Stimulated activated CD4-positive, alpha-beta T cell treated with anti-CD3 and anti-CD28 coated beads, TNF-alpha, amount 100 ng/mL, for 24 hours (primary cell): ENCODE results near the gene DAPK2.
"Not testable (repeated sequence)": the region's sequence is repeated elsewhere in the genome, so short reads cannot be mapped to it uniquely, and the experiment has no call there.

Experiments used
- DNase-seq, 3 experiments: peaks; one replicate each; pipeline ENCODE4 v3.0.0-alpha.2; 2020; ENCODE audit warnings: low read depth in 3 of 3

DAPK2 gene

DNA sequence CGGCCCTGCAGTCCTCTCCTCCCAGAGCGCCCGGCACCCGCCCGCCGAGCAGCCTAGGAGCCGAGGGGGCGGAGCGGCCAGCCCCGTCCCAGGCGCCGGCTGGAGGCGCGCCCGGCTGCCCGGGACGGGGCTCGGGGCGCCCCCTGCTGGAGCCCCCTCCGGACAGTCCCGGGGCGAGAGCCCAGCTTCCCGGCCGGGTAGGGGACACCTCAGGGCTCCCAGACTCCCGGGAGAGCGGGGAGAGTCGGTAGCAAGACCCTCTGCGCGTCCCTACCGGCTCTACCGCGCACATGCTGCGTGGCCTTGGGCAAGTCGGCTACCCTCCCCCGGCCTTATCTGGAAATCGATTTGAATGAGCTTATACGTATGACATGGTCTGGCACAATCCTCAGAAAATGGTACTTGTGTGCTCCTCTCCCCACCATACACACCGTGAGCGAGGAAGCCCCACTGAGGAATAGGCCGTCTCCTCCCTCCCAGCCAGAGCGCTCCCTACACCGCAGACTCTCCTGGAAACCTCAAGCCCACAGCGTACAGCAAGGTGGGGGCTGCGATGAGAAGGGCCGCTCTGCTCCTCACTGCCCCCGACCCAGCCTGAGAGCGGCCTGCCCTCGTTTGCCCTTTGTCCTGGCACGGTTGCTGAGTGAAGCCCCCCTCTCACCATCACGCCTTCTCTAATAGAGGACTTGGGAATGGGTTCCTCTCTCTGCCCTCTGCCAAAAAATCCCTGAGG lies at the start of gene DAPK2:
Gene DAPK2 (minus strand): TSS at position 65 of the 733 bp plus-strand sequence. CDS start 6,224 bp downstream, outside the sequence.
- DNase-seq = peak; percentile 19 to 61 (median 28)

DNA sequence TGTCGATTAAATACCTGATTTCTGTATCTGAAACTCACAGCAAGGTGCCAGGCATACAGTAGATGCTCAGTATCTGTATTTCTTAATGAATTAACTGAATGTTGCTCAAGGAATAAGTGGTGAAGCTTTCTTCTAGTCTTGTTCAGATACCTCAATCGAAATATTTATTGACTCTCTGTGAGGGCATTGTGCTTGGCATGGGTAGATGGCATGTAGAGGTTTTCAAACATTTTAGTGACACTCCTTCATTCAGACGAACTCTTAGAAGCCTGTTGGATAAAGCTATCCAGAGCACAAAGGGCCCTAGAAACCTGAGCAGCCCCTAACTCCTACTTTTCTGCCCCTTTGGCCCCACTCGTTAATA lies 49.1 kb upstream of the DAPK2 start:
- DNase-seq = no peak

- peak; percentile 84 to 94 (median 94) for DNase-seq
Measured at GRCh38 chr15:64093627-64094417, 47.5 kb upstream of the DAPK2 start, which contains the start of gene CIAO2A. Gene CIAO2A (minus strand): TSS chr15:64093838. CDS start chr15:64093768, 70 bp downstream.

DNA sequence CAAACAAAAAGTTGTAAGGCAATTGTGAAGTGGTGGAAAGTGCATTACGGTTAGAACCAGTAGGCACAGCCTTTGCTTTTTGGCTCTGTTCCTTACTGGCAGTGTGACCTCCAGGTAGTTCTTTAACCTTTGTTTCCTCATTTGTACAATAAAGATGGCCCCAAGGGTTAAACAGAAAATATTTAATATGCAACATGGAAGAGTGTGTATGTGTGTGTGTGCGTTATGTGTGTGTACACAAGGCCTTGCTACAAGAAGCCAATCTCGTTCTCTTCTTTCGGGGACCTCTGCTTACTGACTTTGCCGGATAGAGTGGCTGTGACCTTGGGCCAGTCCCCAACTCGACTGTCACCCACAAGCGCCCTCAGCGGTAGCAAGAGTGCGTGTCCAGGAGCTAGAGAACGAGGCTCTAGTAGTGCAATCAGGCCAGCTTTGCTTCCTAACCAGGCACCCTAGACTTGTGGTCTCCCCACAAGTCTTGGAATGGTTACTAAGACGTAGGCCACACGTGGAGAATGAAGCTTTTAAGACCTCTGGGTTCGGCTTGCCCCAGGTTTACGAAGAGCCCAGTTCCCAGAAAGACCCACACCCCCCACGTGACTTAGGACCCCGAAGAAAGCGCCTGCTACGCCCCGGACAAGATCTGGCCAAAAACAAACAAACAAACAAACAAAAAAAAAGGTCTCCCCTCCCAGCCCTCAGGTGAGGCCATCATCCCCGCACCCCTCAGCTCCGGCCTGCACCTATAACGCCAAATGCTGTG lies 46.8 kb upstream of the DAPK2 start:
- DNase-seq = peak in 2 of 3 experiments; percentile 5 to 28

DNA sequence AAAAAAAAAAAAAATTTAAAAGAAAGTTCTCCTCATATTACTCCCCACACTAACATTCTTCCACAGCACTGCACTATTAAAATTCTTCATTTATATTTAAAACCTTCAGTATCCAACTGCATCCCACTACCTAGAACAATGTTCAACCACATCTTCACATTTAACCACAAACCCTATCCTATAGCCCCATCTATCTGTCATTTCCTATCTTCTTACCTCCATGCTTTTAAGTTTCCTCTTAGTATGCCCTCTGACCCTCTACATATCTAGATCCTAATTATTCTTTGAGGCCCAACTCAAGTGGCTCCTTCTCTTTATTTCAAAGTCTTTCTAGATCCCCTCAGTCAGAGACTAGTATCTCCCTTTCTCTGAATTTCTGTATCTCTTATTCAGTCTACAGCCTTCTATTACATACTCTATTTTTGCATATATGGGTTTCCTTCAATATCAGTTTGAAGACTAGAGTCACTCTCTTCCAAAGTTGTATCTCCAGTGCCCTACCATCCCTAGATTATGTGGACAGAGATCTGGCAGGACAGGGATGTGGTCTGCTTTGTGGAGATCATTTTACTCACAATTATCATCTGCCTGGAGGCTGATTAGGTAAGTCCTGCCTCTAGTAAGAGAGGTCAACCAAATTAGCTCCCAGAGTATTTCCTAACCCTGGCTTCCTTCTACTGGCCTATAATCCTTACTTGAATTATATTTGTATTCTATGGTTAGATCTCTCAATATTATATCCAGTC lies 46.0 kb upstream of the DAPK2 start:
- DNase-seq = no peak

GRCh38 chr15:64090527-64090926 lies 44.2 kb upstream of the DAPK2 start:
- no peak for DNase-seq

- DNase-seq = no peak
Measured at GRCh38 chr15:64089543-64090280, 43.4 kb upstream of the DAPK2 start.

DNA sequence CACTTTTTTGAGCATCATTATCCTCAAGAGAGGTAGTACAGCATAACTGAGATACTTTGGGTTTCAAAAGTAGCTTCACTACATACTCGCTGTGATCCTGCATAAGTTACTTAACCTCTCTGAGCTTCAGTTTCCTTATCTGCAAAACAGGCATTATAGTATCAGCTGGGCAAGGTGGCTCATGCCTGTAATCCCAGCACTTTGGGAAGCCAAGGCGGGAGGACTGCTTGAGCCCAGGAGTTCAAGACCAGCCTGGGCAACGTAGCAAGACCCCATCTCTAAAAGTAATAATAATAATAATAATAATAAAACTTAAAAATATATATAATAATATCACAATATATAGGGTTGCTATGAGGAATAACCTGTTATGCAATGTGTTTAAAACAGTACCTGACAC lies 36.5 kb upstream of the DAPK2 start:
- DNase-seq = no peak

GRCh38 chr15:64073496-64073895 lies 27.2 kb upstream of the DAPK2 start:
- not testable (repeated sequence) for DNase-seq

GRCh38 chr15:64072812-64073211 lies 26.5 kb upstream of the DAPK2 start:
- no peak for DNase-seq

GRCh38 chr15:64071931-64072765 lies 25.9 kb upstream of the DAPK2 start:
- no peak for DNase-seq

- DNase-seq = no peak
Measured at GRCh38 chr15:64070965-64071851, 24.9 kb upstream of the DAPK2 start.

DNA sequence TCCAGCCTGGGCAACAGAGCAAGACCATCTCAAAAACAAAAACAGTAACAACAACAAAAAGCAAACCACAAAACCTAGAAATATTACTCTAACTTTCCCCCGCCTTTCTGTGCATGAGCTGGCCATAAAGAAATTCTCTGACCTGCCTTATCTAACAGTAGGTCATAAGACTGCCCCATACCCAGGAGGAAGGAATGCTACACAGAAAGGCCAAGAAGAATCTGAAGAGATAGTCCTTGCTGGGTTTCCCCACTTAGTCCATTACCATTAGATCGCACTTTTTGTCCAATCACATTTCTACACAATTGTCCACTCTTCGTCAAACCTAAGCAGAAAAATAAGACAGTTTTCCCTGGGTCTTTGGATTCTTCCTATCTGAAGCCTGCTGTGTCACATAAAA lies 23.8 kb upstream of the DAPK2 start:
- DNase-seq = no peak

DNA sequence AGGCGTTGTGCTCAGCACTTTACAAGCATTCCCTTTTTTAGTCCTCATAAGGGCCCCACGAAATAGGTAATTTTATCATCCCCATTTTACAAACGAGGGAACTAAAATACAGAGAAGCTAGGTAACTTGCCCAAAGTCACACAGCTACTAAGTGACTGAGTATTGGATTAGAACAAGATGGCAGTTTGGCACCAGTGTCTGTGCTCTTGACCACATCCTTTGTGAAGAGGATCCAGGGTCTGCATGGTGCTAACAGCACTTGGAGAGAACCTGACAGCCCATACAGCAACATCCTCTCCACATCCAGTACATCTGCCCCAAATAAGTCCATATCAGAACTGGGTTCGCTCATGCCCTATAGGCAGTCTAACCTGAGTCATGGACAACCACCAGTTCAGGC lies 21.8 kb upstream of the DAPK2 start:
- no peak for DNase-seq

- peak; percentile 44 to 58 (median 48) for DNase-seq
Measured at GRCh38 chr15:64067564-64068030, 21.3 kb upstream of the DAPK2 start.

GRCh38 chr15:64066451-64066850 lies 20.2 kb upstream of the DAPK2 start:
- DNase-seq = no peak

DNA sequence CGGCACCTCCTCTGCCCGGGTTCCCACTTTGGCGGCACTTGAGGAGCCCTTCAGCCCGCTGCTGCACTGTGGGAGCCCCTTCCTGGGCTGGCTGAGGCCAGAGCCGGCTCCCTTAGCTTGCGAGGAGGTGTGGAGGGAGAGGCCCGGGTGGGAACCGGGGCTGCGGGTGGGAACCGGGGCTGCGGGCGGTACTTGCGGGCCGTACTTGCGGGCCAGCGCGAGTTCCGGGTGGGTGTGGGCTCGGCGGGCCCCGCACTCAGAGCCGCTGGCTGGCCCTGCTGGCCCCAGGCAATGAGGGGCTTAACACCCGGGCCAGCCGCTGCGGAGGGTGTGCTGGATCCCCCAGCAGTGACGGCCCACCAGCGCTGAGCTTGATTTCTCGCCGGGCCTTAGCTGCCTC lies 14.4 kb upstream of the DAPK2 start:
- no peak for DNase-seq

DNA sequence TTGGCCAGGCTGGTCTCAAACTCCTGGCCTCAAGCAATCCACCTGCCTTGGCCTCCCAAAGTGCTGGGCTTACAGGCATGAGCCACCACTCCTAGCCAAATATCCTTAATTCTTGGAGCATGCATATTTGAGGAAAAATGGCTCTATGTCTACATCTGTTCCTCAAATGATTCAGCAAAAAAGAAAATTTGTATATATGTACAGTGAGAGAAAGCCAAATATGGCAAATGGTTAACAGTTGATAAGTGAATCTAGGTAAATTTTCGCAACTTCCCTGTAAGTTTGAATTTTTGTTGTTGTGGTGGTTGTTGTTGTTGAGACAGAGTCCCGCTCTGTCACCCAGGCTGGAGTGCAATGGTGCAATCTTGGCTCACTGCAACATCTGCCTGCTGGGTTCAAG lies 12.8 kb upstream of the DAPK2 start:
- DNase-seq = not testable (repeated sequence)

DNA sequence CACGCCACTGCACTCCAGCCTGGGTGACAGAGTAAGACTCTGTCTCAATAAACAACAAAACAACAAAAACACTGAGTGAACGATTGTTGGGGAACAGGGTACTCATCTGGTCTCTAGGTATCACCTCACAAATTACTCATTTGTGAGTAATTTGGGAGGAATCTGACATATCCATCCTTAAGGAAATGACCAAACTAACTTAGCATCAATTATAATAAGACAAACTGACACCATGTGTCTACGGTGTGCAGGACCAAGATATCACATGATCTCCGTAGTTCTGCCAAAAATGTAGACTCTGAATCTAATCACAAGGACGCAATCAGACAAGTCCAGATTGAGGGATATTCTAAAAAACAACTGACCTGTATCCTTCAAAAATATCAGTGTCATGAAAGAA lies 12.0 kb upstream of the DAPK2 start:
- DNase-seq = no peak
